ENCODE measurements around the gene SLC4A7.
A peak's percentile ranks its signal among the peaks of the same experiment; 100 is the strongest.

SLC4A7 gene

GRCh38 chr3:27456554-27456953 lies 27.6 kb downstream of the SLC4A7 start:
- H3K79me2 ChIP-seq (ENCODE audit: insufficient read depth, low read length) = peaks cover 49% of the 10 kb centered on the region
- no peak overlapping the region for H2AFZ ChIP-seq (ENCODE audit: low read length)
- H3K27me3 ChIP-seq (ENCODE audit: insufficient read depth, low read length, poor library complexity, severe bottlenecking) = no peaks in the 10 kb centered on the region
- H3K36me3 ChIP-seq (ENCODE audit: insufficient read depth, low read length) = no peaks in the 10 kb centered on the region
- no peaks in the 10 kb centered on the region for H3F3A ChIP-seq (ENCODE audit: low read depth)
- peaks cover 9% of the 10 kb centered on the region for H4K20me1 ChIP-seq (ENCODE audit: insufficient read depth, low read length, poor library complexity, severe bottlenecking)
- H3K4me2 ChIP-seq (ENCODE audit: low read depth, low read length, poor library complexity, severe bottlenecking) = no peak overlapping the region
- H3K9me2 ChIP-seq (replicated peaks; ENCODE audit: low read depth, low read length) = no peaks in the 10 kb centered on the region
- H3K9me3 ChIP-seq (ENCODE audit: insufficient read depth, low read depth, low read length) = no peaks in the 10 kb centered on the region
- no peak overlapping the region for H3K9ac ChIP-seq (ENCODE audit: low read depth, low read length, poor library complexity, severe bottlenecking)
- peaks cover 10% of the 10 kb centered on the region for H3K4me1 ChIP-seq (ENCODE audit: insufficient read depth, low read length, poor library complexity, severe bottlenecking)
- TF ChIP-seq EZH2phosphoT487 (IDR thresholded peaks at IDR 0.05; ENCODE audit: borderline replicate concordance) = no peak
- H3K4me3 ChIP-seq (ENCODE audit: low read length, poor library complexity, severe bottlenecking) = no peak overlapping the region

DNA sequence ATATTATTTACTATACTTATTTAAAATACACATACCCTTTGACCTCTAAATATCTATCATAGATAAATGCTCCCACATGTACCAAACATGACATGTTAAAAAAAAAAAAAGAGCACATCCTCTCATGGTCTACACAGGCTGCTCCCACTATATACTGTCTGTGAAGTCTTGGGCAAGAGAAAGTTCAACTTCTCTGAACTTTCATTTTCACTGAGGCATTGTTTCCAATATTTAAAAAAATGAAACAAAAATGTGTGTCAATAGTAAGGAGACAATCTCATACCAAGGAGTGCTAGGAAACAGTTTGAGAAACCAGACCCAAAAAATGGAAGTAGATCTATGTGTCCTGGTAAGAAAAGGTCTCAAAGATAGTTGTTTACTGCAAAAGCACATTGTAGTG lies 29.3 kb downstream of the SLC4A7 start:
- Histone ChIP-seq H3K4me2 (ENCODE audit: low read depth, low read length, poor library complexity, severe bottlenecking) (peak overlapping the region; percentile 24), H3K4me1 (ENCODE audit: insufficient read depth, low read length, poor library complexity, severe bottlenecking) (peaks cover 14% of the 10 kb centered on the region), H3K27me3 (ENCODE audit: insufficient read depth, low read length, poor library complexity, severe bottlenecking) (no peaks in the 10 kb centered on the region), H3K36me3 (ENCODE audit: insufficient read depth, low read length) (no peaks in the 10 kb centered on the region), H3K9me2 (replicated peaks; ENCODE audit: low read depth, low read length) (no peaks in the 10 kb centered on the region), H3K4me3 (ENCODE audit: low read length, poor library complexity, severe bottlenecking) (no peak overlapping the region), H3K79me2 (ENCODE audit: insufficient read depth, low read length) (peaks cover 35% of the 10 kb centered on the region), H2AFZ (ENCODE audit: low read length) (no peak overlapping the region), H3K9ac (ENCODE audit: low read depth, low read length, poor library complexity, severe bottlenecking) (no peak overlapping the region), H4K20me1 (ENCODE audit: insufficient read depth, low read length, poor library complexity, severe bottlenecking) (peaks cover 17% of the 10 kb centered on the region), H3K9me3 (ENCODE audit: insufficient read depth, low read depth, low read length) (no peaks in the 10 kb centered on the region), H3F3A (ENCODE audit: low read depth) (no peaks in the 10 kb centered on the region)
- TF ChIP-seq EZH2phosphoT487 (IDR thresholded peaks at IDR 0.05; ENCODE audit: borderline replicate concordance) = no peak
- TF ChIP-seq, protein P1, sequence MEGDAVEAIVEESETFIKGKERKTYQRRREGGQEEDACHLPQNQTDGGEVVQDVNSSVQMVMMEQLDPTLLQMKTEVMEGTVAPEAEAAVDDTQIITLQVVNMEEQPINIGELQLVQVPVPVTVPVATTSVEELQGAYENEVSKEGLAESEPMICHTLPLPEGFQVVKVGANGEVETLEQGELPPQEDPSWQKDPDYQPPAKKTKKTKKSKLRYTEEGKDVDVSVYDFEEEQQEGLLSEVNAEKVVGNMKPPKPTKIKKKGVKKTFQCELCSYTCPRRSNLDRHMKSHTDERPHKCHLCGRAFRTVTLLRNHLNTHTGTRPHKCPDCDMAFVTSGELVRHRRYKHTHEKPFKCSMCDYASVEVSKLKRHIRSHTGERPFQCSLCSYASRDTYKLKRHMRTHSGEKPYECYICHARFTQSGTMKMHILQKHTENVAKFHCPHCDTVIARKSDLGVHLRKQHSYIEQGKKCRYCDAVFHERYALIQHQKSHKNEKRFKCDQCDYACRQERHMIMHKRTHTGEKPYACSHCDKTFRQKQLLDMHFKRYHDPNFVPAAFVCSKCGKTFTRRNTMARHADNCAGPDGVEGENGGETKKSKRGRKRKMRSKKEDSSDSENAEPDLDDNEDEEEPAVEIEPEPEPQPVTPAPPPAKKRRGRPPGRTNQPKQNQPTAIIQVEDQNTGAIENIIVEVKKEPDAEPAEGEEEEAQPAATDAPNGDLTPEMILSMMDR (conservative IDR thresholded peaks at IDR 0.05; ENCODE audit: low read length) = no peak

- Histone ChIP-seq H4K20me1 (ENCODE audit: insufficient read depth, low read length, poor library complexity, severe bottlenecking) (peaks cover 17% of the 10 kb centered on the region), H3K4me3 (ENCODE audit: low read length, poor library complexity, severe bottlenecking) (no peak overlapping the region), H2AFZ (ENCODE audit: low read length) (no peak overlapping the region), H3K36me3 (ENCODE audit: insufficient read depth, low read length) (no peaks in the 10 kb centered on the region), H3F3A (ENCODE audit: low read depth) (no peaks in the 10 kb centered on the region), H3K4me2 (ENCODE audit: low read depth, low read length, poor library complexity, severe bottlenecking) (no peak overlapping the region), H3K79me2 (ENCODE audit: insufficient read depth, low read length) (peaks cover 39% of the 10 kb centered on the region), H3K9me2 (replicated peaks; ENCODE audit: low read depth, low read length) (no peaks in the 10 kb centered on the region), H3K27me3 (ENCODE audit: insufficient read depth, low read length, poor library complexity, severe bottlenecking) (no peaks in the 10 kb centered on the region), H3K9ac (ENCODE audit: low read depth, low read length, poor library complexity, severe bottlenecking) (no peak overlapping the region), H3K4me1 (ENCODE audit: insufficient read depth, low read length, poor library complexity, severe bottlenecking) (peaks cover 14% of the 10 kb centered on the region), H3K9me3 (ENCODE audit: insufficient read depth, low read depth, low read length) (no peaks in the 10 kb centered on the region)
- TF ChIP-seq, protein P1 (conservative IDR thresholded peaks at IDR 0.05; ENCODE audit: low read length) = no peak
- TF ChIP-seq EZH2phosphoT487 (IDR thresholded peaks at IDR 0.05; ENCODE audit: borderline replicate concordance) = no peak
These were observed 29.7 kb downstream of the SLC4A7 start for GRCh38 chr3:27454461-27454860.

DNA sequence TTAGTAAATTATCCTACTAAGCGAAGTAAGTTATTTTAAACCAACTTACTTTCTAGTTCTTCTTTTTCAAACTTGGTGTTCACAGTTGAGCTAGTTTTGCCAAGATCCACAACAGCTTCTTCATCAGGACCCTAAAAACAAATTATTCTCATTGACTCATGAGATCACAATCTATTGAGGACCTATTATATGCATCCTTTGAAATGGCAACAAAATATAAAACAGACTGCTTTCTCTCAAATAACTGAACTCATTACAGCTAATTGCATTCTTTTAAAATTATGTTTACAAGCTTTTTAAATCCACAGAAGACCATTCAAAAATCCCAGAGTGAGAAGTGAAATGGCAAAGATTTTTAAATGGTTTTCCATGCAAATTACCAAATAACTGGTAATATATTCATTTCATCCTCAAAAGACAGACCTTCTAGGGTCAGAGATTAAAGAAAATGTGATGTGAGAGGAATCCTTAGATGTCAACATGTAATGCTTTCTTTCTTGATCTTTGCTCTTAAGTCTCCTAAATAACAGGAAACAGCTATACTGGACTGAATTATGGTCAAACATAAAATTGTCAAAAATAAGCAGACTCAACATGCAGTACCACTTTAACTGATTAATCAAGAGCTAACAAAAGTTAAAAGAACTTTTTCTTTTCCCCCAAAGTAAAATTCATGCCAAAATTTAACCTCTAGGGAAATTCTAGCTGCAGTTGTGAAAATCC lies 31.7 kb downstream of the SLC4A7 start:
- TF ChIP-seq, protein P1 (conservative IDR thresholded peaks at IDR 0.05; ENCODE audit: low read length) = no peak
- TF ChIP-seq EZH2phosphoT487 (IDR thresholded peaks at IDR 0.05; ENCODE audit: borderline replicate concordance) = no peak
- no peak overlapping the region for H3K9ac ChIP-seq (ENCODE audit: low read depth, low read length, poor library complexity, severe bottlenecking)
- H2AFZ ChIP-seq (ENCODE audit: low read length) = no peak overlapping the region
- H3K36me3 ChIP-seq (ENCODE audit: insufficient read depth, low read length) = peaks cover 4% of the 10 kb centered on the region; the same call in 1 of the 2 replicates
- no peaks in the 10 kb centered on the region for H3K9me2 ChIP-seq (replicated peaks; ENCODE audit: low read depth, low read length)
- peaks cover 31% of the 10 kb centered on the region for H3K79me2 ChIP-seq (ENCODE audit: insufficient read depth, low read length)
- H3K4me3 ChIP-seq (ENCODE audit: low read length, poor library complexity, severe bottlenecking) = no peak overlapping the region
- no peaks in the 10 kb centered on the region for H3K9me3 ChIP-seq (ENCODE audit: insufficient read depth, low read depth, low read length)
- H3K4me1 ChIP-seq (ENCODE audit: insufficient read depth, low read length, poor library complexity, severe bottlenecking) = peaks cover 14% of the 10 kb centered on the region
- no peaks in the 10 kb centered on the region for H3K27me3 ChIP-seq (ENCODE audit: insufficient read depth, low read length, poor library complexity, severe bottlenecking)
- H3K4me2 ChIP-seq (ENCODE audit: low read depth, low read length, poor library complexity, severe bottlenecking) = no peak overlapping the region
- no peaks in the 10 kb centered on the region for H3F3A ChIP-seq (ENCODE audit: low read depth)
- H4K20me1 ChIP-seq (ENCODE audit: insufficient read depth, low read length, poor library complexity, severe bottlenecking) = peaks cover 17% of the 10 kb centered on the region

Data from Loucy (cell line).